ENCODE measurements around the gene CACNA1G.

CACNA1G gene

GRCh38 chr17:50539762-50540559 lies 20.6 kb upstream of the CACNA1G start:
- no peak overlapping the region for H3K27ac ChIP-seq (ENCODE audit: low read depth, low read length)
- no peak overlapping the region for H3K4me3 ChIP-seq (ENCODE audit: low read depth in 1 of 2, low read length in 2 of 2)
- H3K4me1 ChIP-seq (ENCODE audit: control insufficient read depth in 1 of 2, insufficient read depth in 2 of 2, low read length in 2 of 2): peaks cover 75 to 82% of the 10 kb centered on the region in 2 donors
- H3K9me3 ChIP-seq (ENCODE audit: control insufficient read depth in 1 of 2, low read length in 2 of 2): no peaks in the 10 kb centered on the region
- peak overlapping the region in 1 of 2 donors; percentile 16 for H3K9ac ChIP-seq (ENCODE audit: low read depth in 1 of 2, low read length in 2 of 2)
- no peaks in the 10 kb centered on the region for H3K27me3 ChIP-seq (ENCODE audit: control insufficient read depth in 1 of 2, insufficient read depth in 2 of 2, low read length in 2 of 2)
- H3K36me3 ChIP-seq (ENCODE audit: control insufficient read depth in 1 of 2, insufficient read depth in 2 of 2, low read length in 2 of 2): peaks cover 12 to 17% of the 10 kb centered on the region in 2 donors

GRCh38 chr17:50540560-50541401 lies 19.7 kb upstream of the CACNA1G start:
- H3K36me3 ChIP-seq (ENCODE audit: control insufficient read depth in 1 of 2, insufficient read depth in 2 of 2, low read length in 2 of 2): peaks cover 12 to 17% of the 10 kb centered on the region in 2 donors
- H3K9me3 ChIP-seq (ENCODE audit: control insufficient read depth in 1 of 2, low read length in 2 of 2): no peaks in the 10 kb centered on the region
- peak overlapping the region; percentile 54 to 69 for H3K9ac ChIP-seq (ENCODE audit: low read depth in 1 of 2, low read length in 2 of 2)
- peak overlapping the region; percentile 69 to 72 for H3K4me3 ChIP-seq (ENCODE audit: low read depth in 1 of 2, low read length in 2 of 2)
- H3K4me1 ChIP-seq (ENCODE audit: control insufficient read depth in 1 of 2, insufficient read depth in 2 of 2, low read length in 2 of 2): peaks cover 67 to 75% of the 10 kb centered on the region in 2 donors
- H3K27me3 ChIP-seq (ENCODE audit: control insufficient read depth in 1 of 2, insufficient read depth in 2 of 2, low read length in 2 of 2): no peaks in the 10 kb centered on the region
- H3K27ac ChIP-seq (ENCODE audit: low read depth, low read length): no peak overlapping the region

- H3K9me3 ChIP-seq (ENCODE audit: control insufficient read depth in 1 of 2, low read length in 2 of 2): no peaks in the 10 kb centered on the region
- H3K27ac ChIP-seq (ENCODE audit: low read depth, low read length): no peak overlapping the region
- H3K4me1 ChIP-seq (ENCODE audit: control insufficient read depth in 1 of 2, insufficient read depth in 2 of 2, low read length in 2 of 2): peaks cover 66 to 73% of the 10 kb centered on the region in 2 donors
- H3K27me3 ChIP-seq (ENCODE audit: control insufficient read depth in 1 of 2, insufficient read depth in 2 of 2, low read length in 2 of 2): no peaks in the 10 kb centered on the region
- peak overlapping the region; percentile 54 to 69 for H3K9ac ChIP-seq (ENCODE audit: low read depth in 1 of 2, low read length in 2 of 2)
- H3K4me3 ChIP-seq (ENCODE audit: low read depth in 1 of 2, low read length in 2 of 2): peak overlapping the region; percentile 69 to 72
- peaks cover 11 to 13% of the 10 kb centered on the region in 2 donors for H3K36me3 ChIP-seq (ENCODE audit: control insufficient read depth in 1 of 2, insufficient read depth in 2 of 2, low read length in 2 of 2)
These were observed 19.2 kb upstream of the CACNA1G start for GRCh38 chr17:50541402-50541715.

DNA sequence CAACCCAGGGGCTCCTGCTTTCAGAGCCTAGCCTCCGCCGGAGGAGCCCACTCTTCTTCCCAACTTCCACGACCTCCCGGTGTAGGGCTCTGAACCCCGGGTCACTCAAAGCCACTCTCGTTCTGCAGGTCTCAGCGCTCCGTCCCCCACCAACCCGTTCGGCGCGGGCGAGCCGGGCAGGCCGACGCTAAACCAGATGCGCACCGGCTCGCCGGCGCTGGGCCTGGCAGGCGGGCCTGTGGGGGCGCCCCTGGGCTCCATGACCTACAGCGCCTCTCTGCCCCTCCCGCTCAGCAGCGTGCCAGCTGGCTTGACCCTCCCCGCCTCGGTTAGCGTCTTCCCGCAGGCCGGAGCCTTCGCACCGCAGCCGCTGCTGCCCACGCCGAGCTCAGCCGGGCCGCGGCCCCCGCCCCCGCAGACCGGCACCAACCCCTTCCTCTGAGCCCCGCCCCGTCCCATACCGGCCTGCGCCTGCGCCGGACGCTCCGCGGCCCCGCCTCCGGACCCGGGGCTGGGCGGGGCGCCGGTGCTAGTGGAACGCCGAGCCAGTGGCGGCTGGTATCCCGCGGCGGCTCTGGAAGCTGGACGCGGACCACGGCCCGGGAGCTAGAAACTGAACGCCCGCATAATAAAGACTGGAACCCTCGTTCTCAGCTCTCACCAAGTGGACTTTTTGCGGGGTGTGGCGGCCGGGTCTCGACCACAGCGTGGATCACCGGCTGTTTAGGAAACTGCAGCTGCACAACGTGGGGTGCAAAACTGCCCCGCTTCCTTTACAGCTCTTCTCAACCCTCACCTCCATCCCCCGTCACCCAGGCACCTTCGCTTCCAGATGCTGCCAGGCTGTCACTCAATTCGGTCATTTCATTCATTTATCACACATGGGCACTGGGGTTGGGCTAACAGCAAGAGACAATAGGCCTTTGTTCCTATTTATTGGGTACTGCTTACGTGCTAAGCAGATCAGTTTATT lies 18.5 kb upstream of the CACNA1G start:
- Histone ChIP-seq H3K36me3 (ENCODE audit: control insufficient read depth in 1 of 2, insufficient read depth in 2 of 2, low read length in 2 of 2) (peaks cover 8 to 10% of the 10 kb centered on the region in 2 donors), H3K4me3 (ENCODE audit: low read depth in 1 of 2, low read length in 2 of 2) (peak overlapping the region; percentile 69 to 72), H3K4me1 (ENCODE audit: control insufficient read depth in 1 of 2, insufficient read depth in 2 of 2, low read length in 2 of 2) (peaks cover 71 to 74% of the 10 kb centered on the region in 2 donors), H3K9me3 (ENCODE audit: control insufficient read depth in 1 of 2, low read length in 2 of 2) (no peaks in the 10 kb centered on the region), H3K27me3 (ENCODE audit: control insufficient read depth in 1 of 2, insufficient read depth in 2 of 2, low read length in 2 of 2) (no peaks in the 10 kb centered on the region), H3K27ac (ENCODE audit: low read depth, low read length) (peak overlapping the region; percentile 77), H3K9ac (ENCODE audit: low read depth in 1 of 2, low read length in 2 of 2) (peak overlapping the region; percentile 54 to 73)

GRCh38 chr17:50542795-50543774 lies 17.4 kb upstream of the CACNA1G start:
- Histone ChIP-seq H3K4me3 (ENCODE audit: low read depth in 1 of 2, low read length in 2 of 2) (peak overlapping the region; percentile 69 to 72), H3K9me3 (ENCODE audit: control insufficient read depth in 1 of 2, low read length in 2 of 2) (no peaks in the 10 kb centered on the region), H3K4me1 (ENCODE audit: control insufficient read depth in 1 of 2, insufficient read depth in 2 of 2, low read length in 2 of 2) (peaks cover 71% of the 10 kb centered on the region in 2 donors), H3K27ac (ENCODE audit: low read depth, low read length) (peak overlapping the region; percentile 77), H3K36me3 (ENCODE audit: control insufficient read depth in 1 of 2, insufficient read depth in 2 of 2, low read length in 2 of 2) (peaks cover 5 to 8% of the 10 kb centered on the region in 2 donors), H3K9ac (ENCODE audit: low read depth in 1 of 2, low read length in 2 of 2) (peak overlapping the region; percentile 48 to 73), H3K27me3 (ENCODE audit: control insufficient read depth in 1 of 2, insufficient read depth in 2 of 2, low read length in 2 of 2) (no peaks in the 10 kb centered on the region)

GRCh38 chr17:50544516-50544915 lies 16.0 kb upstream of the CACNA1G start:
- Histone ChIP-seq H3K27me3 (ENCODE audit: control insufficient read depth in 1 of 2, insufficient read depth in 2 of 2, low read length in 2 of 2) (no peaks in the 10 kb centered on the region), H3K9me3 (ENCODE audit: control insufficient read depth in 1 of 2, low read length in 2 of 2) (no peaks in the 10 kb centered on the region), H3K9ac (ENCODE audit: low read depth in 1 of 2, low read length in 2 of 2) (no peak overlapping the region), H3K27ac (ENCODE audit: low read depth, low read length) (no peak overlapping the region), H3K4me3 (ENCODE audit: low read depth in 1 of 2, low read length in 2 of 2) (no peak overlapping the region), H3K4me1 (ENCODE audit: control insufficient read depth in 1 of 2, insufficient read depth in 2 of 2, low read length in 2 of 2) (peaks cover 57% of the 10 kb centered on the region in 2 donors), H3K36me3 (ENCODE audit: control insufficient read depth in 1 of 2, insufficient read depth in 2 of 2, low read length in 2 of 2) (peaks cover 1 to 3% of the 10 kb centered on the region in 2 donors)

- Histone ChIP-seq H3K9ac (ENCODE audit: low read depth in 1 of 2, low read length in 2 of 2) (no peak overlapping the region), H3K4me1 (ENCODE audit: control insufficient read depth in 1 of 2, insufficient read depth in 2 of 2, low read length in 2 of 2) (peaks cover 49% of the 10 kb centered on the region in 2 donors), H3K9me3 (ENCODE audit: control insufficient read depth in 1 of 2, low read length in 2 of 2) (no peaks in the 10 kb centered on the region), H3K4me3 (ENCODE audit: low read depth in 1 of 2, low read length in 2 of 2) (no peak overlapping the region), H3K27me3 (ENCODE audit: control insufficient read depth in 1 of 2, insufficient read depth in 2 of 2, low read length in 2 of 2) (no peaks in the 10 kb centered on the region), H3K27ac (ENCODE audit: low read depth, low read length) (no peak overlapping the region), H3K36me3 (ENCODE audit: control insufficient read depth in 1 of 2, insufficient read depth in 2 of 2, low read length in 2 of 2) (peaks cover 0 to 3% of the 10 kb centered on the region in 2 donors)
These were observed 15.2 kb upstream of the CACNA1G start for GRCh38 chr17:50545311-50545710.

GRCh38 chr17:50546701-50547034 lies 13.8 kb upstream of the CACNA1G start:
- Histone ChIP-seq H3K9me3 (ENCODE audit: control insufficient read depth in 1 of 2, low read length in 2 of 2) (no peaks in the 10 kb centered on the region), H3K4me3 (ENCODE audit: low read depth in 1 of 2, low read length in 2 of 2) (peak overlapping the region; percentile 81 to 83), H3K36me3 (ENCODE audit: control insufficient read depth in 1 of 2, insufficient read depth in 2 of 2, low read length in 2 of 2) (peaks cover 0 to 9% of the 10 kb centered on the region in 2 donors), H3K9ac (ENCODE audit: low read depth in 1 of 2, low read length in 2 of 2) (peak overlapping the region in 1 of 2 donors; percentile 77), H3K27ac (ENCODE audit: low read depth, low read length) (peak overlapping the region; percentile 45), H3K27me3 (ENCODE audit: control insufficient read depth in 1 of 2, insufficient read depth in 2 of 2, low read length in 2 of 2) (no peaks in the 10 kb centered on the region), H3K4me1 (ENCODE audit: control insufficient read depth in 1 of 2, insufficient read depth in 2 of 2, low read length in 2 of 2) (peaks cover 35 to 36% of the 10 kb centered on the region in 2 donors)

Data from duodenal mucosa (tissue), 2 donors.